ENCODE measurements around the gene ASPG. TPM values are rescaled to one million over a fixed set of nuclear protein-coding genes. Genes with fewer than 3 reads are reported as not detected.

Gene ASPG
- total and polyA plus RNA-seq, 2 of the 13 experiments (the other 11 are each of a cell fraction or from before 2014, with no cell fraction given): not detected

DNA sequence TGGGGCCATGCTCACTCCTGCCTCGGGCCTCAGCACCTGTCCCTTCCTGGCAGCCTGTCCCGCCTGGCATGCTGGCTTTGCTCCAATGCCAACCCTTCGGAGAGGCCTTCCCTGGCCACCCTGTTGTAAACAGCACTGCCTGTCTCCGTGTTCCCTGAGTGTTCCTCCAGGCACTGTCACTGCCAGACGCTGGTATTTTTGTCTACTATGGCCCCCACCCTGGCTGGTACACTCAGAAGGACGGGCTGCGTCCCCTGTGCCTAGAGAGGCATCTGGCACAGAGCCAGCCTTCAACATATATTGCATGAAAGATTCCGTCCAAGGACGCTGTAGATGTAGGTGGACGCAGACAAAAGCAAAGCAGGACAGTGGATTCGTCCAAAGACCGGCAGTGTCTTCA is 2.7 kb upstream of the ASPG start (continued):
- TF ChIP-seq NR2C2 (CRISPR knock-in tag; IDR thresholded peaks at IDR 0.05; ENCODE audit: borderline replicate concordance) (no peak), NFYB (CRISPR knock-in tag; IDR thresholded peaks at IDR 0.05) (no peak), SALL2 (CRISPR knock-in tag; IDR thresholded peaks at IDR 0.05) (no peak), ZFP82 (CRISPR knock-in tag; IDR thresholded peaks at IDR 0.05; ENCODE audit: borderline replicate concordance) (no peak), NFE2 (CRISPR knock-in tag; IDR thresholded peaks at IDR 0.05) (no peak), THYN1 (CRISPR knock-in tag; IDR thresholded peaks at IDR 0.05; ENCODE audit: borderline replicate concordance, low read depth) (no peak), HNRNPLL (IDR thresholded peaks at IDR 0.05; ENCODE audit: low read depth, low read length, poor library complexity, severe bottlenecking) (no peak), ZNF883 (CRISPR knock-in tag; IDR thresholded peaks at IDR 0.05; ENCODE audit: not compliant biosample characterization) (no peak), ZNF138 (CRISPR knock-in tag; IDR thresholded peaks at IDR 0.05; ENCODE audit: low read depth) (no peak)
- TF ChIP-seq, protein P1, sequence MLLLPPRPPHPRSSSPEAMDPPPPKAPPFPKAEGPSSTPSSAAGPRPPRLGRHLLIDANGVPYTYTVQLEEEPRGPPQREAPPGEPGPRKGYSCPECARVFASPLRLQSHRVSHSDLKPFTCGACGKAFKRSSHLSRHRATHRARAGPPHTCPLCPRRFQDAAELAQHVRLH (CRISPR knock-in tag; IDR thresholded peaks at IDR 0.05; ENCODE audit: borderline replicate concordance, low read depth): no peak
- TF ChIP-seq, protein P2, sequence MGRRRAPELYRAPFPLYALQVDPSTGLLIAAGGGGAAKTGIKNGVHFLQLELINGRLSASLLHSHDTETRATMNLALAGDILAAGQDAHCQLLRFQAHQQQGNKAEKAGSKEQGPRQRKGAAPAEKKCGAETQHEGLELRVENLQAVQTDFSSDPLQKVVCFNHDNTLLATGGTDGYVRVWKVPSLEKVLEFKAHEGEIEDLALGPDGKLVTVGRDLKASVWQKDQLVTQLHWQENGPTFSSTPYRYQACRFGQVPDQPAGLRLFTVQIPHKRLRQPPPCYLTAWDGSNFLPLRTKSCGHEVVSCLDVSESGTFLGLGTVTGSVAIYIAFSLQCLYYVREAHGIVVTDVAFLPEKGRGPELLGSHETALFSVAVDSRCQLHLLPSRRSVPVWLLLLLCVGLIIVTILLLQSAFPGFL (CRISPR knock-in tag; IDR thresholded peaks at IDR 0.05): no peak

DNA sequence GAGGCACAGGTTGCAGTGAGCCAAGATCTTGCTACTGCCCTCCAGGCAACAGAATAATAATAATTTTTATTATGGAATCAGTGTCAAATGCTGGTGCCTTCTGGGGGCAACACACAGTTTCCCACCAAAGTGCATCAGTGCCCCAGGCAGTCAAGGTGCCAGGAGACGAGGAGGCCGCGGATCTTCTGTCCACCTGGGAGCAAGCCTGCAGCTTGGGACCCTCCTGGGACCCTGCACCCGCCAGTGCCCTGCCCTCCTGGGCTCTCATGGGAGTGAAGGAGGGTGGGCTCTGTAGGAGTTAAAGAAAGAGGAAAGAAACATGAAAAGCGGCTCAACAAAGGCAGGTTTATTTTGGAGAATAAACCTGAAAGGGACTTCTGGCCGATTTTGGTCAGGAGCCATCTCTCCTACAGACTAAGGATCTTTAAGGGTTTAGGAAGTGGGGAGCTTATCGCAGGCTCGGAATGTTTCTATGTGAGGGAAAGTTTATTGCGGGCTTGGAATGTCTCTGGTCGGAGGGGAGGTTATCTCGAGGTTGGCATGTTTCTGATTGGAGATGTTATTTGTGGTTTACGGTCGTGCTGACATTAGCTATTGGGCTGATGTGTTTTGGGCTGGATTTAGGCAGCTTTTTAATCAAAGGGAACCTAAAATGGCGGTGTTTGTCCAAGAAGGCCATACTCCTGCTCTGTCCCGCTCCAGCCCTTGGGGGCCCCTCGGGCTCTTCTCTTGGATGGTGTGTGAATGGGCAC is 1.1 kb upstream of the ASPG start:
- Histone ChIP-seq H3K4me2 (ENCODE audit: low read depth, low read length) (no peak overlapping the region), H3K9me3 (ENCODE audit: low read length) (no peaks in the 10 kb centered on the region), H3K27ac (ENCODE audit: extremely low read length, insufficient read depth, low read length) (no peak overlapping the region), H3K27me3 (ENCODE audit: control insufficient read depth in 1 of 2, insufficient read depth in 2 of 2, low read length in 2 of 2) (peaks cover 1 to 48% of the 10 kb centered on the region in 2 experiments), H4K20me1 (ENCODE audit: insufficient read depth, low read length) (no peaks in the 10 kb centered on the region), H2AFZ (ENCODE audit: low read length) (no peak overlapping the region), H3K9ac (ENCODE audit: insufficient read depth, low read depth, low read length) (no peak overlapping the region), H3K79me2 (ENCODE audit: insufficient read depth, low read length) (no peaks in the 10 kb centered on the region), H3K36me3 (replicated peaks in 1 of 2; ENCODE audit: control insufficient read depth in 1 of 2, insufficient read depth in 2 of 2, low read length in 2 of 2) (no peaks in the 10 kb centered on the region), H3K4me3 (replicated peaks in 1 of 3; ENCODE audit: insufficient read depth in 1 of 3, low read depth in 2 of 3, low read length in 3 of 3) (no peak overlapping the region), H3K4me1 (ENCODE audit: insufficient read depth, low read length) (peaks cover 17% of the 10 kb centered on the region)
- BruUV-seq (replicated peaks): no TSS peak
- ChIA-PET CTCF (ENCODE audit: low intra/inter-chr PET ratio, low total read pairs) (no interaction called here), POLR2A (no interaction called here)
- in situ Hi-C loops (cut with HindIII; ENCODE audit: extremely low pct_ligation_motif_present, low pct_unique_long_range_greater_than_20kb) (no loop called here), intact Hi-C loops (cut with micrococcal nuclease; ENCODE audit: unreplicated experiment) (no loop called here)
- ATAC-seq: no peak
- WGBS (ENCODE audit: low lambda C conversion rate): 45% methylated on average over 16 of the region's 16 CpGs
- no peak for FAIRE-seq
- DNase-seq (ENCODE audit: low spot score): no peak
- TF ChIP-seq ZNF207 (IDR thresholded peaks at IDR 0.05; ENCODE audit: borderline replicate concordance) (no peak), HMG20A (CRISPR knock-in tag; IDR thresholded peaks at IDR 0.05; ENCODE audit: borderline replicate concordance) (no peak), ZNF34 (CRISPR knock-in tag; IDR thresholded peaks at IDR 0.05; ENCODE audit: borderline replicate concordance) (no peak), CEBPG (CRISPR knock-in tag; IDR thresholded peaks at IDR 0.05) (no peak), ZNF724P (CRISPR knock-in tag; IDR thresholded peaks at IDR 0.05; ENCODE audit: borderline replicate concordance) (no peak), MED1 (CRISPR knock-in tag; IDR thresholded peaks at IDR 0.05) (no peak)
- TF ChIP-seq, protein P3, sequence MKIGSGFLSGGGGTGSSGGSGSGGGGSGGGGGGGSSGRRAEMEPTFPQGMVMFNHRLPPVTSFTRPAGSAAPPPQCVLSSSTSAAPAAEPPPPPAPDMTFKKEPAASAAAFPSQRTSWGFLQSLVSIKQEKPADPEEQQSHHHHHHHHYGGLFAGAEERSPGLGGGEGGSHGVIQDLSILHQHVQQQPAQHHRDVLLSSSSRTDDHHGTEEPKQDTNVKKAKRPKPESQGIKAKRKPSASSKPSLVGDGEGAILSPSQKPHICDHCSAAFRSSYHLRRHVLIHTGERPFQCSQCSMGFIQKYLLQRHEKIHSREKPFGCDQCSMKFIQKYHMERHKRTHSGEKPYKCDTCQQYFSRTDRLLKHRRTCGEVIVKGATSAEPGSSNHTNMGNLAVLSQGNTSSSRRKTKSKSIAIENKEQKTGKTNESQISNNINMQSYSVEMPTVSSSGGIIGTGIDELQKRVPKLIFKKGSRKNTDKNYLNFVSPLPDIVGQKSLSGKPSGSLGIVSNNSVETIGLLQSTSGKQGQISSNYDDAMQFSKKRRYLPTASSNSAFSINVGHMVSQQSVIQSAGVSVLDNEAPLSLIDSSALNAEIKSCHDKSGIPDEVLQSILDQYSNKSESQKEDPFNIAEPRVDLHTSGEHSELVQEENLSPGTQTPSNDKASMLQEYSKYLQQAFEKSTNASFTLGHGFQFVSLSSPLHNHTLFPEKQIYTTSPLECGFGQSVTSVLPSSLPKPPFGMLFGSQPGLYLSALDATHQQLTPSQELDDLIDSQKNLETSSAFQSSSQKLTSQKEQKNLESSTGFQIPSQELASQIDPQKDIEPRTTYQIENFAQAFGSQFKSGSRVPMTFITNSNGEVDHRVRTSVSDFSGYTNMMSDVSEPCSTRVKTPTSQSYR (CRISPR knock-in tag; IDR thresholded peaks at IDR 0.05; ENCODE audit: borderline replicate concordance): no peak
- TF ChIP-seq, protein P4, sequence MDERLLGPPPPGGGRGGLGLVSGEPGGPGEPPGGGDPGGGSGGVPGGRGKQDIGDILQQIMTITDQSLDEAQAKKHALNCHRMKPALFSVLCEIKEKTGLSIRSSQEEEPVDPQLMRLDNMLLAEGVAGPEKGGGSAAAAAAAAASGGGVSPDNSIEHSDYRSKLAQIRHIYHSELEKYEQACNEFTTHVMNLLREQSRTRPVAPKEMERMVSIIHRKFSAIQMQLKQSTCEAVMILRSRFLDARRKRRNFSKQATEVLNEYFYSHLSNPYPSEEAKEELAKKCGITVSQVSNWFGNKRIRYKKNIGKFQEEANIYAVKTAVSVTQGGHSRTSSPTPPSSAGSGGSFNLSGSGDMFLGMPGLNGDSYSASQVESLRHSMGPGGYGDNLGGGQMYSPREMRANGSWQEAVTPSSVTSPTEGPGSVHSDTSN (CRISPR knock-in tag; IDR thresholded peaks at IDR 0.05): no peak

All from HepG2 (cell line).